K562 (cell line): ENCODE results near the gene AGO1. TPM values are rescaled to one million over a fixed set of nuclear protein-coding genes. Genes with fewer than 3 reads are reported as not detected.

Experiments
- ARID4B ChIP-seq: sonication (generic); formaldehyde crosslinking; IDR thresholded peaks from 2 replicates; pipeline ENCODE4 v1.8.0; 2022; ENCODE audit warnings: mild to moderate bottlenecking, missing genetic modification reagents
- EHMT2 ChIP-seq: fragments of 450-650 bp; IDR thresholded peaks from 2 replicates; pipeline ENCODE4 v1.6.1; 2018; ENCODE audit warnings: antibody characterized with exemption
- GABPB1 ChIP-seq: sonication (generic); formaldehyde crosslinking; IDR thresholded peaks from 2 replicates; pipeline ENCODE4 v1.8.0; 2022; ENCODE audit warnings: mild to moderate bottlenecking, missing genetic modification reagents
- HDAC1 ChIP-seq, 2 experiments: fragments of 450-650 bp; IDR thresholded peaks; 2 replicates each; pipeline ENCODE4 v1.6.1; 2016 to 2017; ENCODE audit warnings: inconsistent platforms in 1 of 2, mild to moderate bottlenecking in 1 of 2, moderate library complexity in 1 of 2
- HMG20B ChIP-seq: fragments of 250-450 bp; sonication (Bioruptor Pico); IDR thresholded peaks from 2 replicates; pipeline ENCODE4 v1.5.0; 2021; ENCODE audit warnings: mild to moderate bottlenecking
- NCOA1 ChIP-seq: fragments of 450-650 bp; IDR thresholded peaks from 2 replicates; pipeline ENCODE4 v1.6.1; 2016; ENCODE audit warnings: low read depth
- NR3C1 ChIP-seq: sonication (generic); formaldehyde crosslinking; IDR thresholded peaks from 2 replicates; pipeline ENCODE4 v1.8.1; 2022; ENCODE audit warnings: missing genetic modification reagents
- PKNOX1 ChIP-seq: fragments of 450-650 bp; IDR thresholded peaks from 2 replicates; pipeline ENCODE4 v1.6.1; 2016
- RBM22 ChIP-seq: fragments of 200-400 bp; formaldehyde crosslinking; IDR thresholded peaks from 2 replicates; pipeline ENCODE4 v1.6.1; 2018; ENCODE audit warnings: low read length, low read depth; ENCODE audit not compliant: poor library complexity, severe bottlenecking
- REST ChIP-seq, 2 experiments: fragments of 450-650 bp; formaldehyde crosslinking in 1 of 2; IDR thresholded peaks; 2 replicates each; pipeline versions ENCODE4 v1.4.0 to v1.6.1; 2014 to 2020; ENCODE audit warnings: mild to moderate bottlenecking in 2 of 2, borderline replicate concordance in 1 of 2, low read depth in 1 of 2
- ZBTB1 ChIP-seq: sonication (generic); formaldehyde crosslinking; IDR thresholded peaks from 2 replicates; pipeline ENCODE4 v1.8.1; 2023; ENCODE audit warnings: missing genetic modification reagents, low read depth, mild to moderate bottlenecking, borderline replicate concordance
- ZBTB17 ChIP-seq: fragments of 450-650 bp; formaldehyde crosslinking; IDR thresholded peaks from 2 replicates; pipeline ENCODE4 v1.4.0; 2020; ENCODE audit warnings: mild to moderate bottlenecking
- ZNF24 ChIP-seq: fragments of 450-650 bp; IDR thresholded peaks from 2 replicates; pipeline ENCODE4 v1.6.1; 2016
- ZNF282 ChIP-seq: sonication (generic); formaldehyde crosslinking; IDR thresholded peaks from 2 replicates; pipeline ENCODE4 v1.8.1; 2023; ENCODE audit warnings: missing genetic modification reagents
- ZNF778 ChIP-seq: fragments of 450-650 bp; formaldehyde crosslinking; IDR thresholded peaks from 2 replicates; pipeline ENCODE4 v1.4.0; 2020; ENCODE audit warnings: mild to moderate bottlenecking, moderate library complexity
- polyA plus RNA-seq, 8 experiments: library from polyadenylated mRNA; depleted of rRNA in 4 of 8; stranded (reverse) in 5 of 8; unstranded in 3 of 8; fragments of >200 nt; fragmentation: Nextera tagmentation in 2 of 8; fragmentation: Illumina TruSeq in 1 of 8; extraction: Ambion mirVana in 2 of 8; extraction: Trizol in 1 of 8; gene quantifications; 2 replicates each; pipeline versions ENCODE4 v1.2.1 to v1.2.3, GENCODE V29; 2011 to 2014; ENCODE audit warnings: inconsistent platforms in 1 of 8, missing spikeins in 1 of 8
- total RNA-seq, 7 experiments: library from RNA; depleted of rRNA in 6 of 7; stranded (reverse); fragments of >200 nt in 6 of 7; fragmentation: Illumina TruSeq in 2 of 7; extraction: Trizol in 2 of 7; gene quantifications; 2 replicates each; pipeline versions ENCODE4 v1.2.1 to v1.2.3, GENCODE V29; 2011 to 2021; ENCODE audit warnings: low replicate concordance in 1 of 7

The AGO1 gene
- total and polyA plus RNA-seq, 9 of the 15 experiments (the other 6 are each of a cell fraction or from before 2014, with no cell fraction given) = 7.3 to 64.2 (median 26.0) TPM

- TF ChIP-seq REST (IDR thresholded peaks at IDR 0.05; ENCODE audit: borderline replicate concordance) = peak; percentile 99
- TF ChIP-seq REST (CRISPR knock-in tag; IDR thresholded peaks at IDR 0.05; ENCODE audit: low read depth) = peak; percentile 95
- TF ChIP-seq NR3C1 (CRISPR knock-in tag) = peak; percentile 14; the same call in 1 of the 2 replicates
- no peak for TF ChIP-seq ZNF24
- TF ChIP-seq HDAC1 (IDR thresholded peaks at IDR 0.05) = peak in 1 of 2 experiments; percentile 59; a peak in 1 of 4 replicates
- no peak for TF ChIP-seq ZNF778 (CRISPR knock-in tag)
- TF ChIP-seq ZBTB17 = no peak
- TF ChIP-seq NCOA1 = 0 out of 2 replicates have a peak, but pooled peaks have one; percentile 20
- peak; percentile 97 for TF ChIP-seq EHMT2
- 0 out of 2 replicates have a peak, but pooled peaks have one; percentile 34 for TF ChIP-seq ZBTB1 (CRISPR knock-in tag)
- TF ChIP-seq ZNF282 (CRISPR knock-in tag) = 0 out of 2 replicates have a peak, but pooled peaks have one; percentile 48
- peak; percentile 57; the same call in 1 of the 2 replicates for TF ChIP-seq GABPB1
- no peak for TF ChIP-seq HMG20B (CRISPR knock-in tag)
- TF ChIP-seq PKNOX1 = peak; percentile 38; the same call in 1 of the 2 replicates
- peak; percentile 78; the same call in 1 of the 2 replicates for TF ChIP-seq ARID4B (CRISPR knock-in tag)
- no peak for TF ChIP-seq RBM22
Measured at GRCh38 chr1:35876988-35877387, 6.0 kb upstream of the AGO1 start (continued).
